SK-N-SH (cell line): ENCODE measurements around the gene C1QTNF8. TPM values are rescaled to one million over a fixed set of nuclear protein-coding genes. Genes with fewer than 3 reads are reported as not detected.

Experiments
- CTCF ChIA-PET: fragments of 300-600, 350-600 bp; formaldehyde crosslinking; extraction: SDS; loops from one replicate; lab custom pipeline; 2021; lab: Yijun Ruan, JAX
- POLR2A ChIA-PET: fragments of 350-600 bp; sonication (Branson Sonifier 250); formaldehyde crosslinking; extraction: SDS; loops from one replicate; lab custom pipeline; 2020; ENCODE audit warnings: antibody characterized with exemption, inconsistent platforms; lab: Yijun Ruan, JAX
- DNase-seq: peaks from one replicate; pipeline ENCODE4 v3.0.0; 2012
- H2AFZ ChIP-seq: fragments of 200-600 bp; sonication (generic); 2 replicates; pipeline ENCODE4 v1.8.1; 2016; ENCODE audit warnings: antibody characterized with exemption, mild to moderate bottlenecking, low read depth
- H3F3A ChIP-seq: fragments of 200-600 bp; sonication (generic); replicated peaks from 2 replicates; pipeline ENCODE3; 2016; ENCODE audit warnings: antibody characterized with exemption, mild to moderate bottlenecking; ENCODE audit not compliant: insufficient read depth
- H3K27ac ChIP-seq, 2 experiments: fragments of 200-500 bp in 1 of 2; fragments of 200-600 bp in 1 of 2; sonication (Bioruptor generic) in 1 of 2; sonication (generic), shearing (Covaris generic) in 1 of 2; 2 replicates each; pipeline versions ENCODE4 v1.5.1 to v1.6.1; 2014 to 2016; ENCODE audit warnings: low read depth in 2 of 2, inconsistent platforms in 1 of 2, low read length in 1 of 2, mild to moderate bottlenecking in 1 of 2, mixed read lengths in 1 of 2
- H3K27me3 ChIP-seq: fragments of 200-600 bp; sonication (generic), shearing (Covaris generic); 2 replicates; pipeline ENCODE4 v1.6.1; 2016; ENCODE audit warnings: mixed run types; ENCODE audit not compliant: insufficient read depth
- H3K36me3 ChIP-seq, 2 experiments: fragments of 200-500 bp in 1 of 2; fragments of 200-600 bp in 1 of 2; sonication (Bioruptor generic) in 1 of 2; sonication (generic) in 1 of 2; replicated peaks in 1 of 2; 2 replicates each; pipeline versions ENCODE3 to v1.5.1; 2014 to 2016; ENCODE audit warnings: low read length in 1 of 2, mild to moderate bottlenecking in 1 of 2; ENCODE audit not compliant: insufficient read depth in 2 of 2, control insufficient read depth in 1 of 2
- H3K4me1 ChIP-seq, 2 experiments: fragments of 200-500 bp in 1 of 2; fragments of 200-600 bp in 1 of 2; sonication (Bioruptor generic) in 1 of 2; sonication (generic), shearing (Covaris generic) in 1 of 2; 2 replicates each; pipeline versions ENCODE4 v1.5.1 to v1.6.1; 2014 to 2016; ENCODE audit warnings: low read depth in 1 of 2, low read length in 1 of 2, mixed run types in 1 of 2; ENCODE audit not compliant: insufficient read depth in 2 of 2, control insufficient read depth in 1 of 2
- H3K4me2 ChIP-seq: fragments of 200-600 bp; sonication (generic), shearing (Covaris generic); 2 replicates; pipeline ENCODE4 v1.6.1; 2017; ENCODE audit warnings: mixed run types
- H3K4me3 ChIP-seq, 2 experiments: fragments of 200-500 bp in 1 of 2; fragments of 200-600 bp in 1 of 2; sonication (Bioruptor generic) in 1 of 2; sonication (generic), shearing (Covaris generic) in 1 of 2; 2 replicates each; pipeline versions ENCODE4 v1.5.1 to v1.8.1; 2014 to 2016; ENCODE audit warnings: low read depth in 2 of 2, inconsistent platforms in 1 of 2, low read length in 1 of 2, mild to moderate bottlenecking in 1 of 2, mixed read lengths in 1 of 2, moderate library complexity in 1 of 2
- H3K79me2 ChIP-seq: fragments of 200-600 bp; sonication (generic); 2 replicates; pipeline ENCODE4 v1.8.1; 2017; ENCODE audit warnings: mild to moderate bottlenecking; ENCODE audit not compliant: insufficient read depth
- H3K9ac ChIP-seq: fragments of 200-600 bp; sonication (generic); 2 replicates; pipeline ENCODE4 v1.6.1; 2017; ENCODE audit warnings: mixed run types
- H3K9me2 ChIP-seq: fragments of 200-600 bp; sonication (generic); 2 replicates; pipeline ENCODE4 v1.6.1; 2017; ENCODE audit warnings: mixed run types
- H3K9me3 ChIP-seq: fragments of 200-600 bp; sonication (generic); 2 replicates; pipeline ENCODE4 v1.6.1; 2017; ENCODE audit warnings: mixed run types, mild to moderate bottlenecking, moderate library complexity
- H4K20me1 ChIP-seq: fragments of 200-600 bp; sonication (generic); 2 replicates; pipeline ENCODE4 v1.6.1; 2017; ENCODE audit warnings: mild to moderate bottlenecking, mixed run types; ENCODE audit not compliant: insufficient read depth
- ELF1 ChIP-seq: IDR thresholded peaks from 2 replicates; pipeline ENCODE4 v1.4.0; 2012
- EZH2phosphoT487 ChIP-seq: fragments of 200-600 bp; sonication (generic); IDR thresholded peaks from 2 replicates; pipeline ENCODE4 v1.6.1; 2017; ENCODE audit warnings: low read depth, mixed run types, mild to moderate bottlenecking, antibody characterized with exemption, moderate library complexity, borderline replicate concordance
- FOSL2 ChIP-seq: IDR thresholded peaks from 2 replicates; pipeline ENCODE4 v1.4.0; 2012; ENCODE audit warnings: low read depth, mild to moderate bottlenecking, moderate library complexity, borderline replicate concordance
- FOXJ3 ChIP-seq: sonication (generic); formaldehyde crosslinking; IDR thresholded peaks from 2 replicates; pipeline ENCODE4 v1.5.1; 2020; ENCODE audit warnings: mild to moderate bottlenecking, missing genetic modification reagents
- GABPA ChIP-seq: IDR thresholded peaks from 2 replicates; pipeline ENCODE4 v1.4.0; 2012; ENCODE audit warnings: low read depth, mild to moderate bottlenecking
- RAD21 ChIP-seq: IDR thresholded peaks from 2 replicates; pipeline ENCODE4 v1.6.1; 2012; ENCODE audit warnings: mild to moderate bottlenecking, low read length
- SIN3A ChIP-seq: IDR thresholded peaks from 2 replicates; pipeline ENCODE4 v1.6.1; 2012; ENCODE audit warnings: low read depth, mild to moderate bottlenecking, low read length, moderate library complexity, borderline replicate concordance
- SMC3 ChIP-seq: IDR thresholded peaks from 2 replicates; pipeline ENCODE4 v1.6.1; 2012; ENCODE audit warnings: low read depth, low read length, improper control_type of control experiment
- TCF12 ChIP-seq: IDR thresholded peaks from 2 replicates; pipeline ENCODE4 v1.4.0; 2012
- TEAD4 ChIP-seq: IDR thresholded peaks from 2 replicates; pipeline ENCODE4 v1.4.0; 2012; ENCODE audit warnings: mild to moderate bottlenecking, borderline replicate concordance; ENCODE audit not compliant: insufficient read depth
- WGBS: methylation state at CpG from one replicate; pipeline ENCODE4 v1.1.6; 2017; ENCODE audit warnings: low lambda C conversion rate; 5-methylcytosine and 5-hydroxymethylcytosine counted together
- polyA plus RNA-seq, 3 experiments: library from polyadenylated mRNA; depleted of rRNA; stranded (reverse); fragments of >200 nt; gene quantifications; 2 replicates each; pipeline ENCODE4 v1.2.3, GENCODE V29; 2012
- TF ChIP-seq, protein P1 (sequence below): fragments of 200-600 bp; sonication (generic); IDR thresholded peaks from 2 replicates; pipeline ENCODE4 v1.6.1; 2017; ENCODE audit warnings: antibody characterized with exemption, mild to moderate bottlenecking, moderate library complexity

Gene C1QTNF8
- polyA plus RNA-seq, 1 of the 3 experiments (the other 2 are of a cell fraction) = not detected

DNA sequence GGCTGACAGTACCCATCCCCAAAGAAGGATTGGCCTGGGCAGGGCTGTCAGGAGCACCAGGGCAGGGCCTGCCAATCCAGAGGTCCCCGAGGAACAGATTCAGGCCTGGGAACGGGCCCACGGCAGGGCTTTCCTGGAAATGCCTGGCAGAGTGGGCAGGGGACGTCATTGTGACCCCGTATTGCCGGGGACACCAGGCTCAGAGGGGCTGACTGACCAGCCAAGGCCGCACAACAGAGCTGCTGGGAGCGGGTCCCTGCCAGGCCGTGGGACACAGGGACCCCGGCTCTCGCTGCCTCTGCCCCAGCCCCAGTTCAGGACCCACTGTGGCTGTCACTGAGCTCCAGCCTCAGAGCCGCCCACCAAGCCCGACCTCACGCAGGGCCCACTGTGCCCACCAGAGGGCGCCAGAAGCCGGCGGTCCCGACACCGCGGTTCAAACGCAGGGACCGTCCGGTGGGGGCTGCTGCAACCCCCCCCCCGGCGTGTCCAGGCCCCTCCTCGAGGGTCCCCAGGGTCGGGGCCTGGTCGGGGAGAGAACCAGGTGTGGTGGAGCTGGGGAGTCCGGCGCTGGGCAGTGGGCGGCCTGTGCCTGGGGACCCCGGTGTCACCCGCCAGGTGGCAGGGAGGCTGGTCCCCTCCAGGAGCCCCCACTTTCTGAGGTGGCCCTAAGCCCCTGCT is 38.7 kb downstream of the C1QTNF8 start:
- WGBS = 20% methylated on average over 4 of the region's 33 CpGs

DNA sequence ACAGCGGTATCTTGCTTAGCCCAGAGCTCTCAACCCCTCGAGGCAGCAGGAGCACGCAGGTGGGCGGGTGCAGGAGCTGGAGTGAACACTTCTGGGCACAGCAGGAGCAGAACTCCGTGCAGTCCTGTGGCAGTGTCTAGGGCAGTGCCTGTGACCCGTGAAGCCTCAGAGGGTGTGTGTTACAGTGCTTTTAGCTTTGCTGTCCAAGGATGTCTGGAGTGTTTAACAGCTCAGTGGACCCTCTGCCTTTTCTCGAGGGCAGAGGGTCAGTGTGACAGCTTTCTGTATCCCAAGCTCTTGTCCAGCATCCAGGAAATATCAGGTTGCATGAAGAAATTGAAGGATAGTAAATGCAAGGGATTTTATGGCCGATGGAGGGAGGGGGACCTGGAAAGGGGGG is 39.8 kb downstream of the C1QTNF8 start:
- no peaks in the 10 kb centered on the region for H3K9me3 ChIP-seq
- ChIA-PET CTCF (interaction anchor here (1.0 to 5.5 kb wide), 16 partner anchors 8 to 349 kb away, joined by 3 to 76 read pairs (median 8); partner anchors contain the start of gene CIAO3), POLR2A (no interaction called here)
- H3K4me1 ChIP-seq = no peaks in the 10 kb centered on the region; a peak in 1 of 4 replicates
- H3K9me2 ChIP-seq = no peaks in the 10 kb centered on the region
- no peaks in the 10 kb centered on the region for H4K20me1 ChIP-seq
- no peaks in the 10 kb centered on the region for H3K79me2 ChIP-seq
- no peak overlapping the region for H3K9ac ChIP-seq
- DNase-seq = no peak
- H3F3A ChIP-seq = no peaks in the 10 kb centered on the region
- WGBS = 0% methylated on average over 7 of the region's 8 CpGs
- TF ChIP-seq ELF1 = no peak
- TF ChIP-seq TCF12 = no peak
- no peak for TF ChIP-seq SMC3
- TF ChIP-seq SIN3A = no peak
- TF ChIP-seq, protein P1, sequence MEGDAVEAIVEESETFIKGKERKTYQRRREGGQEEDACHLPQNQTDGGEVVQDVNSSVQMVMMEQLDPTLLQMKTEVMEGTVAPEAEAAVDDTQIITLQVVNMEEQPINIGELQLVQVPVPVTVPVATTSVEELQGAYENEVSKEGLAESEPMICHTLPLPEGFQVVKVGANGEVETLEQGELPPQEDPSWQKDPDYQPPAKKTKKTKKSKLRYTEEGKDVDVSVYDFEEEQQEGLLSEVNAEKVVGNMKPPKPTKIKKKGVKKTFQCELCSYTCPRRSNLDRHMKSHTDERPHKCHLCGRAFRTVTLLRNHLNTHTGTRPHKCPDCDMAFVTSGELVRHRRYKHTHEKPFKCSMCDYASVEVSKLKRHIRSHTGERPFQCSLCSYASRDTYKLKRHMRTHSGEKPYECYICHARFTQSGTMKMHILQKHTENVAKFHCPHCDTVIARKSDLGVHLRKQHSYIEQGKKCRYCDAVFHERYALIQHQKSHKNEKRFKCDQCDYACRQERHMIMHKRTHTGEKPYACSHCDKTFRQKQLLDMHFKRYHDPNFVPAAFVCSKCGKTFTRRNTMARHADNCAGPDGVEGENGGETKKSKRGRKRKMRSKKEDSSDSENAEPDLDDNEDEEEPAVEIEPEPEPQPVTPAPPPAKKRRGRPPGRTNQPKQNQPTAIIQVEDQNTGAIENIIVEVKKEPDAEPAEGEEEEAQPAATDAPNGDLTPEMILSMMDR = no peak
- TF ChIP-seq FOXJ3 (CRISPR knock-in tag) = no peak
- no peak for TF ChIP-seq FOSL2
- TF ChIP-seq GABPA = no peak
- no peak for TF ChIP-seq TEAD4
- no peak for TF ChIP-seq EZH2phosphoT487
- no peak overlapping the region for H3K4me2 ChIP-seq
- H3K27me3 ChIP-seq = peaks cover 28% of the 10 kb centered on the region
- H3K36me3 ChIP-seq = no peaks in the 10 kb centered on the region
- no peak overlapping the region for H2AFZ ChIP-seq
- no peak overlapping the region for H3K4me3 ChIP-seq
- no peak overlapping the region for H3K27ac ChIP-seq

More for the DNA sequence above, 38.7 kb downstream of the C1QTNF8 start:
- peak overlapping the region in 1 of 2 experiments; percentile 47; a peak in 1 of 4 replicates for H3K4me3 ChIP-seq
- H3K9ac ChIP-seq = no peak overlapping the region
- H3K27me3 ChIP-seq = peaks cover 29% of the 10 kb centered on the region
- H3F3A ChIP-seq = no peaks in the 10 kb centered on the region
- no peak overlapping the region for H3K4me2 ChIP-seq
- H3K79me2 ChIP-seq = no peaks in the 10 kb centered on the region
- H3K36me3 ChIP-seq = no peaks in the 10 kb centered on the region
- no peaks in the 10 kb centered on the region for H3K9me2 ChIP-seq
- H3K9me3 ChIP-seq = no peaks in the 10 kb centered on the region
- DNase-seq = peak; percentile 87
- no peak overlapping the region for H2AFZ ChIP-seq
- no peaks in the 10 kb centered on the region; a peak in 1 of 4 replicates for H3K4me1 ChIP-seq
- POLR2A ChIA-PET = no interaction called here
- no peaks in the 10 kb centered on the region for H4K20me1 ChIP-seq
- no peak overlapping the region for H3K27ac ChIP-seq
- TF ChIP-seq SIN3A (no peak), SMC3 (peak; percentile 62), RAD21 (peak; percentile 53)
- TF ChIP-seq, protein P1 = peak; percentile 65
- CTCF ChIA-PET = interaction anchor here (0.5 to 5.5 kb wide), 30 partner anchors 12 to 697 kb away, joined by 3 to 76 read pairs (median 4); partner anchors contain the start of genes CIAO3 and GNG13
